Posterior cingulate gyrus (tissue), 11 donors: ENCODE results near the gene KCNE4.

Experiments used
- DNase-seq, 10 donors: peaks; one replicate each; pipeline versions ENCODE4 v3.0.0 to v3.0.0-alpha.2; 2020 to 2021; ENCODE audit warnings: mixed read lengths in 3 of 10
- intact Hi-C: fragments of 100-400 bp; cut with DNase I; formaldehyde crosslinking; loops from one replicate; pipeline ENCODE4 v1.15.1; 2023

The KCNE4 gene

DNA sequence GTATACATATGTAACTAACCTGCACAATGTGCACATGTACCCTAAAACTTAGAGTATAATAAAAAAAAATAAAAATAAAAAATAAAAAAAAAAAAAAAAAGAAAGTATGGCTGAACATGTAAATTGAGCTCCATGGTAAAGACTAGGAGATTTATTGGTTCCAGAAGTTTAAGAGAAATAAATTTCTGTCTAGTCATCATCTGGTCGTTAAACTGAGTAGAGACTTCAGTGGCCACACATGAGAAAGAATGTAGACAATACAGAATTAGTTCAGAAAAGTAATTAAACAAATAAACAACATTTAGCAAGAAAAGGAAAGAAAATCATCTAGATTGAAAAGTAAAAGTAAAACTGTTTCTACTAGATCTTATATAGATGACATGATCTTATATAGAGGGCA, 12.4 kb upstream of the KCNE4 start:
- DNase-seq: no peak
- intact Hi-C loops: no loop called here

DNA sequence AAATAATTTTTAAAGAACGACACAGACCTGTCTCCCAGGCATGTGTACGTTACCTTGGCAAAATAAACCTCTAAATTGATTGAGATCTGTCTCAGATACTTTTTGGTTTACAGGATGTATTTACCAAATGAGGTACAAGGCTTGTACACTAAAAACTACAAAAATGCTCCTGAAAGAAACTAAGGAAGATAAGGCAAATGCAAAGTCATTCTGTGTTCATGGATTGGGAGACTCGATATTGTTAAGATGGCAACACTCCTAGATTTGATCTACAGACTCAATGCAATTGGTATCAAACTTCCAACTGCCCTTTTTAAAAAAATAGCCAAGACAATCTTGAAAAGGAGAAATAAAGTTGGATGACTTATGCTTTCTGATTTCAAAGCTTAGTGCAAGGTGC, 11.5 kb upstream of the KCNE4 start:
- intact Hi-C loops: no loop called here
- DNase-seq: no peak

DNA sequence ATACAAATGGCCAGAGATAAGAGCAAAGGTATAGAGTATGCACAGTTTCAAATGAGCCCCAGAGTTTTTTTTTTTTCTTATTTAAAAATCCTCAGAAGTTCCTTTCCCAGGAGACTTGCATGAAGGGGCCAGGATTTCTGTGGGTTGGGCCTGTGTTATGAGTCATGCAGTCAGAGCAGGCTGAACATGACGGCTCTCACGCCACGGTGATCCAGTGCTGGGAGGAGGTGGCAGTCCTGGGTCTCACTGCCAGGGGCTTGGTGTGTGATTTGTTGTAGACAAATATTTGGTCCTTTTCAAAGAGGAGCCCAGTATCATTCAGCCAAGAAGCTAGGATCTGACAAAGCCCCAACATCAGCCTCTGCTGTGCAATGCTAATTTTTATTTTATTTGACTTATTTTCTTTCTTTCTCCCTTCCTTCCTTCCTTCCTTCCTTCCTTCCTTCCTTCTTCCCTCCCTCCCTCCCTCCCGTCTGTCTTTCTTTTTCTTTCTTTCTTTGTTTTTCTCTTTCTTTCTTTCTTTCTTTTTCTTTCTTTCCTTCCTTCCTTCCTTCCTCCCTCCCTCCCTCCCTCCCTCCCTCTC, 10.4 kb upstream of the KCNE4 start:
- DNase-seq: peak in 4 of 10 donors; percentile 21 to 91 (median 56)
- intact Hi-C loops: no loop called here

DNA sequence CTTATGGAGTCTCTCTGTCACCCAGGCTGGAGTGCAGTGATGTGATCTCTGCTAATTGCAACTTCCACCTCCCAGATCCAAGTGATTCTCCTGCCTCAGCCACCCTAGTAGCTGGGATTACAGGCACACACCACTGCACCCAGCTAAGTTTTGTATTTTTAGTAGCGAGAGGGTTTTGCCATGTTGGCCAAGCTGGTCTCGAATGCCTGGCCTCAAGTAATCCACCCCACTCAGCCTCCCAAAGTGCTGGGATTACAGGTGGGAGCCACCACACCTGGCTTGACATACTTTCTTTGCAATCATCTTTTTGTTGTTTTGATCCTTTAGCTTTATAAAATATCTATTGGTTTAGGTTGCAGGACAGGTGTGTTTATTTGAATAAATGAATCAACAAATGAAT, 9.7 kb upstream of the KCNE4 start:
- DNase-seq: no peak
- intact Hi-C loops: no loop called here

DNA sequence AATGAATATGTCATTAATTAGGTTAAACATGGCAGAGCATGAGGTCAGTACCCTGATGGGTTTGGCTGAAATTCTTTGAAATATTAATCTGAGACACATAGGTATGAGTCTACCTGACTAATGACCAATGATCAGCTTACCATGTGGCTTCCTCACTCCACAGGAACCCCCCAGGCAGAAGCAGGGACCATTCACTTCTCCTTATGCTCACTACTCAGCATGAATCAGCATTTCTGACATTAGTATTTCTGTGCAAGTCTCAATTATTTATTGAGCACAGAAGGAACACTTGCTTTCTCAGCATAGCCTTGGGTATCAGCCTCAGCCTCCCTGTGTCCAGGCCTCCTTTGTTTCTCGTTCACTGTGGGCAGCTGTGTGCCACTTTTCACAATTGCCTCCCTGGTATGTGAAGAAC, 9.3 kb upstream of the KCNE4 start:
- intact Hi-C loops: no loop called here
- DNase-seq: no peak

DNA sequence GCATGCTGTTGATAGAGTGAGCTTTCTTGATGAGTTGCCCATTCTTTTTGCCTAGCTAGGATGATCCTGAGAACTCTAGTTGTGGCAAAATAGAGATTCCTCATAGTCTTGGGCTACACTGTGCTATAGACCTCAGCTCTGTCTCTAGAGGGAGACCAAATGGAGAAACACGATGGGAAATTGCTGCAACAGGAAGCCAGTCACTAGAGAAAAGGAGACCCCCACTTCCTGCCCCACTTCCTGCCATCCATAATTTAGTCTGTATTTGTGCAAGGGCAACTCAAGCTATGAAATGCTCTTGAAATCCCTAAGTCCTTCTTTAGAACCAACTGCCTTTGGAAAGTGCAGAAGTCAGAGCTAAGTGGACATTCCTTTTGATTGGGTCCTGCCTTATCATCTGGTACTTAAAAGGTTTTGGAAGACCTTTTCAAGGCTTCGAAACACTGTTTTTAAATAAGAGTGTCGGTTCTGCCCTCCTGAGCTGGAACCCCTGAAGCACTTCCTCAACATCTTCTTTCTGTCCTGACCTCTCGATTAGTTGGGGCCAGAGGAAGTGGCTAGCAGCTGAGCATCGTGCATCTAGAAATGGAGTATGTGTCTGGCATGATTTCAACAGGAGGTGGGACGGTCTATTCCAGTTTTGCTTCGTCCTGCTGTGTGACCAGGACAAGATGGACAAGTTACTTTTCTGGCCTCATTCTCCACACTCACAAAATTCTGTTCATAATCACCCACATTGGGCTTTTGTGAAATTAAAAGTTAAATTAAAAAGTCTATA, 8.6 kb upstream of the KCNE4 start:
- intact Hi-C loops: no loop called here
- no peak for DNase-seq

DNA sequence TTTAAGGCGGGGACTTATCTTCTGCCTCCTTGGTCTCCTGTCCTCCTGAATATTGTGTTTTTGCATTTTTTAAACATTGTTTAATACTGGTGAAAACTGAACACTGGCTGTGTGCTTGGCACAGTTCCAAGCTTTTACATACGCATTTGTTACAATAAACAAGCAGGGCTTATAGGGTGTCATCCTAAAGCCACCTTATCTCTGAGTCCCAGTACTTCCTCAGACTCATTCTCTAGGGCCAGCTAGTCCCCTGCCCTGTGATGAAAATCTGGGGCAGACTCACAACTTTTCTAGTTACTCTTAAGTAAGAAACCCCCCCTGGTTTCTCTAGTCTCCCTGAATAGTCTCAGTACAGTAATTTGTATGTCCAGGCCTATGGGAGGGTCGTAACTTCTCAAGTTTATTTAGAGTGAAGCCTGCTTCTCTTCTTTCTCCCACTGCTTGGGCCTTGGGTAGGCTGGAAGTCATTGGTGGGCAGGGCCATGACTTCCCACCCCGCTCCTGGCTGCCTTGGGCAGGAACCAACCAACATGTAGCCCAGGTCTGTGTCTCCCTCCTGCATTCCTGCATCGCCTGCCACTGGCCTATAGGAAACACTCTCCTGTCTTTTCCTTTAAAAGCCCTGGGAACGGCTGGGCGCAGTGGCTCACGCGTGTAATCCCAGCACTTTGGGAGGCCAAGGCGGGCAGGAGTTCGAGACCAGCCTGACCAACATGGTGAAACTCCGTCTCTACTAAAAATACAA, 7.7 kb upstream of the KCNE4 start:
- intact Hi-C loops: no loop called here
- no peak for DNase-seq

DNA sequence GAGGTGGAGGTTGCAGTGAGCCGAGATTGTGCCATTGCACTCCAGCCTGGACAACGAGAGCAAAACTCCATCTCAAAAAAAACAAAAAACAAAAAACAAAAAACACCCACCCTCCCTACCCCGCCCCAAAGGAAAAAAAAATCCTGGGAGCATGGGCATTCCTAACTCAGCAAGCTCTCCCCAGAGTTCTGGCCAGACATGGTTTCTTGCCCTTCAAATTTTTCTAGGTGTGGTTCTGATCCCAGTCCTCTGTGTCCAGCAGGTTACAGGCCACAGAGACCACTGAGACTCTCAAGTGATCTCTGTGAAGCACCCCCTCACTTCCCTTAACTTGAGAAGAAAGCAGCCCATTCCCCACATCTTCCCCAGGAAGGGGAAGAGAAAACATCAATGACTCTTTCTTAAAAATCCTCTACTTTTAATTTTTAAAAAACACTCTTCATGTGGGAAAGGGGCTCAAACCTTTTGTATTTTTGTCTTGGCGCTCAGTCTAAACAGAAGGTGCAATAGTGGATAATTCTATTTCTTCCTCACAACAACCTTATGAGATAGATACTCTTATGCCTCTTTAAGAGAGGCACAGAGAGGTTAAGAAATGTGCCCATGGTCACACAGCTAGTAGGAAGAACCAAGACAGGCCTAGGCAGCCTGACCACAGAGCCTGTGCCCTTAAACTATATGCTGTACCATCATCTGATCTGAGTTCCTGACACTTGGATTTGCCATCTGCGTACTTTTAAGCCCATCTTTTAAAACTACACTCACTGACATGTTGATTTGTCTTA, 6.9 kb upstream of the KCNE4 start:
- no peak for DNase-seq
- intact Hi-C loops: no loop called here

DNA sequence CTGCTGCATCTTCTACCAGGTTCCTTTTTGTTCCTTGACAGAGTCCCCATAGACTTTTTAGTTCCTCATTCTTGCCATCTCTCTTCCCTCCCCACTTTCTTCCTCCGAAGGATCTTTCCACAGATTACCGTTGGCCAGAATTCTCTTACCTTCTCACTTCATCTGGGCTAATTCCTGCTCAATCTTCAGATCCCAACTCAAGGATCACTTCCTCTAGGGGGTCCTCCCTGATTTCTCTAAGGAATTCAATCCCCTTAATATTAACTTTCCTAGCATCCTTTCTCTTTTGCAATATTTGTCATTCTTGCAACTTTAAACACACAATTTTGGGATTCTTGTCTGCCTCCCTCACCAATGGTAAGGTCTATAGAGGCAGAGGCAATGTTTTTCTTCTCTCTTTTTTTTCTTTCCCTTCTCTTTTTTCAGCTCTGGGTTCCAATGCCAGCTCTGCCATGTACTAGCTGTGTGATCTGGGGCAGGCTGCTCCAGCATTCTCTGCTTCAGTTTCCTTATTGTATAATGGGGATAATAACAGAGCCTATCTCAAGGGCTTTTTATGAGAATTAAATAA, 5.4 kb upstream of the KCNE4 start:
- intact Hi-C loops: no loop called here
- no peak for DNase-seq

DNA sequence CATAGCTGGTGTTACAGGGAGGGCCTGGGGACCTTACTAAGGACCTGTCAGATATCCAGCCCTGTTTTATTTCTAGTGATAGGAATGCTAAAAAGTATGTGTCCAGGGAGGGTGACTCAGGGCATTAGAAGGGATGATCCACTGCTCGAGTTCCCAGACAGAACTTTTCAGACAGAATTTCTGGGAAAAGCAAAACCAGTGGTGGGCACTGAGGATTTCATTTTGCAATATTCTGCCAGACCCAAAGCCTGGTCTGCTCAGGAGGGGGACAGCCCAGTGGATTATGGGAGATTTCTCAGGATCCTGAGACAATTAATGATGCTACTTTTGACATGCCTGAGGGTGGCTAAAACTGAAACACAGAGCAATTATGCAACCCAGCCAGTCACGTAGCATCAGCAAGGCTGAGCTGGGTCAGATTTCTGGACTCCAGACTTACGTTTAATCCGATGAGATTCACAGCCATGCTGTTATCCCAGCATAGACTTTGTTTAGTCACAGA, 4.7 kb upstream of the KCNE4 start:
- intact Hi-C loops: no loop called here
- DNase-seq: no peak

DNA sequence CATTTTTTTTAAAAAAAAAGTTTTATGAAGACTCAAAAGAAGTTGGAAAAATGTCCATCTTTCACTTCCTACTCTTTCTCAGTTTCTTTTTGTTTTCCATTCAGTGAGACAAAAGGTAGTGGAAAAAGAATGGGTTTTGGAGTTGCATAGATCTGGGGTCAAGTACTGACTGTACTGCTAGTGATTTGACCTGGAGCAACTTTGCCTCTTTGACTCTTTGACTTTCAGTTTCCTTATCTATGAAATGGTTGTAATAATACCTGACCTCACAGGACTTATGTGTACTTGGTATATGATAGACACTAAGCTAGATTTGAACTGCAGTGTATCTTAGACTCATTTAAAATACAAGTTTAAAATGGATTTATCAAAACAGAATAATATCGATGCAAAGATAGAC, 3.5 kb upstream of the KCNE4 start:
- intact Hi-C loops: no loop called here
- no peak for DNase-seq

DNA sequence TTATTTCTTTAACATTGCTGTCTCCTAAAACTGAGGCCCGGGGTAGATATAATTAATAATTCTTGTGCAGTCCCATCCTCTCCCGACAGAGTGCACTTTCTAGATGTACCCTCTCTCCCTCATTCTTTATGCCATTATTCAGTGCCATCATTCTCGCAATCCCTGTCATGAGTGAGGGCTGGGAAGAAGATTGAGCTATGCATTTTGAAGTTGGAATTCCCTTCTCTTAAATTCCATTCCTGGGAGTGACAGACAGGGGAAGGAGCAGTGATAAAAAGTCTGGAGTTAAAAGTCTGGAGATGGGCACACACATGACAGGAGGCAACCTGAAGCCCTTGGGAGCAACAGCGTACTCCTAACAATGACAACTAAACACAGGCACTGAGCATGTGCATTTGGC, 2.6 kb upstream of the KCNE4 start:
- no peak for DNase-seq
- intact Hi-C loops: no loop called here

DNA sequence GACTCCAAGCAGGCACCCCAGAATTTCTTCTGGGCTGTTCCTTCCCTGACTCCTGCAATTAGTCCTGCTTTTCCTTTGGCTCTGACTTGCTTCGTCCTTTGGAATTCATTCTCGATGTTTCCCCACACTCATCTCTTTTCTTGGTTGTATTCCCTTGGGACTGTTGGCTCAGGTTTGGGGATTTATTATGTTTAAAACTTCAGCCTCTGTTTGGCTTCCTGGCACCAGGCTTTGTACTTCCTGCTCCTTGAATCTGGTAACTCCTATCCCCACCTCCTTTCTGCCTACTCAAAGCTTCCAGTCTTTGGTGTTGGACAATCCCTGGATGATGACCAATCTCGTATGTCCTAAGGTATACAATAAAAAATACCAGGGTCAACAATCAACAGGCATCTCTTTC, 1.8 kb upstream of the KCNE4 start:
- no peak for DNase-seq
- intact Hi-C loops: no loop called here

DNA sequence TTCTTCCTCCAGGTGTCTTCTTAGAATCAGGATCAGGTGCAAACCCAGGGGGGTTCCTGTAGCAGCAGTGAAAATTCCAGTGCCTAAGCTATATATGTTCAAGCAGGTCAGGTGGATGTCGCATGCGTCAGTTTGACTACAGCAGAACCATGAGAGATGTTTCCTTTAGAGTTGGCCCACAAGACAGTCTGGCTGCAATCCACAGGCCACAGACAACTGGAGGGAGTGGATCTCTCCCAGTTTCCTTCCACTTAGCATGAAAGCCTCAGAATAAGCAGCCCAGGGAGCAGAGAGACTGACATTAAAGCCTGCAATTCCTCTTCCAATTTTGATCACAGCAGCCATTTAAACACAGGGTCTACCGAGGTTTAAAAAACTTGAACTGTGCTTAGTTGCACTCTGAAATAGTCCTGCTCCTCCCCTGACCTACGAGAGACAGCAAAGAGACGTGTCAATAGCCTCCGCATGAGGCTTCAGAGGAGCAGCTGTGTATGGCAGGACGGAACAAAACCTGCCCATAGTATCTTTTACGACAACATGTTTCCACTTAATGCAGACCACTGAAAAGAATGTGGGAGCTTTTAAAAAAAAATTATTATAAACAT, 988 bp upstream of the KCNE4 start:
- intact Hi-C loops: no loop called here
- DNase-seq: no peak

DNA sequence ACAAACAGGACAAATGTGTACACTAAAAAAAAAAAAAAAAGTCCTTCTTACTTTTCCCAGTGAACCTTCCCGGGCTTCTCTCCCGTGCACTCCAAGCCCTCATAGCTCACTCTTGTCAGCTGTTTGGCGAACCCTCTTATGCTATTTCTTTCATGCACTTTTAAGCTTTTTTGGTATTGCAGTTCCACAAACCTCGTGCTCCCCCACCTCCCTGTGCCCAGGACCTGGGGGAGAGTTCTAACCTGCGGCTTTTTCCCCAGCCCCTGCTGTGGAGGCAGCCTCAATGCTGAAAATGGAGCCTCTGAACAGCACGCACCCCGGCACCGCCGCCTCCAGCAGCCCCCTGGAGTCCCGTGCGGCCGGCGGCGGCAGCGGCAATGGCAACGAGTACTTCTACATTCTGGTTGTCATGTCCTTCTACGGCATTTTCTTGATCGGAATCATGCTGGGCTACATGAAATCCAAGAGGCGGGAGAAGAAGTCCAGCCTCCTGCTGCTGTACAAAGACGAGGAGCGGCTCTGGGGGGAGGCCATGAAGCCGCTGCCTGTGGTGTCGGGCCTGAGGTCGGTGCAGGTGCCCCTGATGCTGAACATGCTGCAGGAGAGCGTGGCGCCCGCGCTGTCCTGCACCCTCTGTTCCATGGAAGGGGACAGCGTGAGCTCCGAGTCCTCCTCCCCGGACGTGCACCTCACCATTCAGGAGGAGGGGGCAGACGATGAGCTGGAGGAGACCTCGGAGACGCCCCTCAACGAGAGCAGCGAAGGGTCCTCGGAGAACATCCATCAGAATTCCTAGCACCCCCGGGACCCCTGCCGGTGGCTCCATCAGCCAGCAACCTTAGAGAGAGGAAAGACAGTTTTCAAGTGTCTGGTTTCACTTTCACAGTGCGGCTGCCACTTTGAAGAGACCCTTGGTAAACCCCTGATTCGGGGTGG, 826 bp downstream of the KCNE4 start:
- intact Hi-C loops: no loop called here
- peak in 1 of 10 donors; percentile 67 for DNase-seq

DNA sequence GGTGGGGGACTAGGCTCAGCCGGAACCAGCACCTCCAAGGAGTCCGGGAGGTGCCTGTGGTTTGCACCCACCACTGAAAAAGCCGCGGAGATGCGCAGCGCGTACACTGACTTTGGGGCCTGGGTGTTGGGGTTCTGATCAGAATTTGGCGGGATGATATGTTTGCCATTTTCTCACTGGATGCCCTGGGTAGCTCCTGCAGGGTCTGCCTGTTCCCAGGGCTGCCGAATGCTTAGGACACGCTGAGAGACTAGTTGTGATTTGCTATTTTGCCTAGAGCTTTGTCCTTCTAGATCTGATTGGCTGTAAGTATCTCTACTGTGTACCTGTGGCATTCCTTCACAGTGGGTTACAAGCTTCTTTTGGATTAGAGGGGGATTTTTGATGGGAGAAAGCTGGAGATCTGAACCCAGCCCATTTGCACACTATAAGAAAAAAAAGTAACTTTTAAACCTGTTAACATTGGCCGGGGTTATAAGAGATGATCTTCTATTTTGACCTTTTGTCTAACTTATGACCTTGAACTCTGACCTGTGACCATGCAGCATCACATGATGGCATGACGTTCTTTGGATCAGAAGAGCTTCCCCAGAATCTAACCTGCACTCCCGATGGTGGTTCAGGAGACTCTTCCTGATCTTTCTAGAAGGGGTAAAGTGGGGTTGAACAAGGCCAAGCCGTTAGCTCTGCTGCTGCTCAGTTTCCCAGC, 1.6 kb downstream of the KCNE4 start:
- intact Hi-C loops: no loop called here
- no peak for DNase-seq

DNA sequence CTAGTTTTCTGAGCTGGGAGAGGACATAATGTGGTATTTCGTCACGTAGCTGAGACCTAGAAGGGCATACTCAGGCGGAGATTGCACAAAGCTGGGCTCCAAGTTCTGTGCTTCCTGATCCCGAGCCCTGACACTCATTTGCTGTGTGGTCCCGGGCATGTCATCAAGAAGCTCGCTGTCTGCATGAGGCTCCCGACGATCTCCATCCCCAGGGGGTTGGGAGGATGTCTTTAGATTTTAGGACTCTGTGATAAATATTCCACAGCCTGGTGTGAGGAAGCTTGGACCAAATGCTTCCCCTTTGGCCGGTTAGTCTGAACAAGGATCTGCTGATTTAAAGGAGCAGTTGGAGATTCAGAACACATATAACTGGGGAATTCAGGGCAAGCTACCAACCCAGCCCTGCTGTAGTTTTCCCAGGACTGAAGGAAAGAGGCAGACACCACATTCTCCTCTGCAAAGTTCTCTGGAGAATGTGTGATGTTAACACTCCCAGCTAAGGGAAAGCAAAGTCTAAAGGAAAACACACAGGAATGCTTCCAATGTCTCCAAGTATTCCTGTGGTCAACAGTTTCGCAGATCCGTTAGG, 2.3 kb downstream of the KCNE4 start:
- intact Hi-C loops: no loop called here
- no peak for DNase-seq

DNA sequence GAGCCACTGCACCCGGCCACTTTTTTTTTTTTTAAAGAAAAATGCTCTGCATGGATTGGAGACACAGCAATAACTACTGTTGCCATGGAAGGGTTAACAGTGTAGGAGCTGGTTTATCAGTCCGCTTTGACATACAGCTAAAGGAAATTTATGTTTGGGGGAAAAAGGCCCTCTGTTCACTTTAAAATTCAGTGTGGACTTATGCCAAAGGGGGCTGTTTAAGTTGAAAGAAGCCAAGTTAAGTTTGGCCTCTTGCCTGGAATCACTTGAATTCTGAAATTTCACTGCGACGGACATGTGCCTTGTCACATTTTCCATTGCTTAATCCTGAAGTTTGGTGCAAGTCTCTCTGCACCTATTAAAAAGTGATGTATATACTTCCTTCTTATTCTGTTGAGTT, 3.1 kb downstream of the KCNE4 start:
- DNase-seq: no peak
- intact Hi-C loops: no loop called here
